ENCODE data around the gene EGFR.

DNA sequence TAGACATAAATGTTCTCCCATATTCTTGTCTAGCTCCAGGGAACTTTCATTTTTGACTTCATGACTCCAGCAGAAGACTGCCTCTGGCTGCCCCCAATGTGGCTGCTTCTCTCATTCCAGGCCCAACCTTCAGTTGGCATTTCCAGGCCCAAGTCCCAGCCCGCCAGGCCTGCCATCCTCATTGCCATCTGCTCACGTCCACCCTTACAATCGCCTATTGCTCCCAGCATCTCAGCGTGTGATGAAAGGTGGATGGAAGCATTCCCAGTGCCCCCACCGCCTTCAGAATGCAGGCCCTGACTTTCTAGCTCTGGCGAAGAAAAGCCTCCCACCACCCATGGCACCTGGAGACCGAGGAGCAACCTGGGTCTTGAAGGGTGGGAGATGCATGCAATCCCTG lies 214.2 kb downstream of the EGFR start:
- TF ChIP-seq, protein P1, sequence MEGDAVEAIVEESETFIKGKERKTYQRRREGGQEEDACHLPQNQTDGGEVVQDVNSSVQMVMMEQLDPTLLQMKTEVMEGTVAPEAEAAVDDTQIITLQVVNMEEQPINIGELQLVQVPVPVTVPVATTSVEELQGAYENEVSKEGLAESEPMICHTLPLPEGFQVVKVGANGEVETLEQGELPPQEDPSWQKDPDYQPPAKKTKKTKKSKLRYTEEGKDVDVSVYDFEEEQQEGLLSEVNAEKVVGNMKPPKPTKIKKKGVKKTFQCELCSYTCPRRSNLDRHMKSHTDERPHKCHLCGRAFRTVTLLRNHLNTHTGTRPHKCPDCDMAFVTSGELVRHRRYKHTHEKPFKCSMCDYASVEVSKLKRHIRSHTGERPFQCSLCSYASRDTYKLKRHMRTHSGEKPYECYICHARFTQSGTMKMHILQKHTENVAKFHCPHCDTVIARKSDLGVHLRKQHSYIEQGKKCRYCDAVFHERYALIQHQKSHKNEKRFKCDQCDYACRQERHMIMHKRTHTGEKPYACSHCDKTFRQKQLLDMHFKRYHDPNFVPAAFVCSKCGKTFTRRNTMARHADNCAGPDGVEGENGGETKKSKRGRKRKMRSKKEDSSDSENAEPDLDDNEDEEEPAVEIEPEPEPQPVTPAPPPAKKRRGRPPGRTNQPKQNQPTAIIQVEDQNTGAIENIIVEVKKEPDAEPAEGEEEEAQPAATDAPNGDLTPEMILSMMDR (IDR thresholded peaks at IDR 0.05; ENCODE audit: borderline replicate concordance, extremely low read depth, low read length, poor library complexity, severe bottlenecking), result no peak
- no peak for TF ChIP-seq EZH2 (IDR thresholded peaks at IDR 0.05; ENCODE audit: borderline replicate concordance, low read depth, low read length, severe bottlenecking)
